Right ventricle myocardium inferior (tissue), 1 donor: ENCODE results near the gene TNFRSF17. TPM values are rescaled to one million over a fixed set of nuclear protein-coding genes. Genes with fewer than 3 reads are reported as not detected.
"Not testable (repeated sequence)": the region's sequence is repeated elsewhere in the genome, so short reads cannot be mapped to it uniquely, and the experiment has no call there.

Experiments used
- ATAC-seq: fragments of 200-7000 bp; cut with Tn5 transposase; one replicate; pipeline ENCODE4 v1.9.1; 2020; ENCODE audit warnings: mild to moderate bottlenecking, moderate library complexity
- DNase-seq: peaks from one replicate; pipeline ENCODE4 v3.0.0; 2021; ENCODE audit errors: missing footprints
- intact Hi-C: fragments of 100-400 bp; cut with DNase I; formaldehyde crosslinking; loops from one replicate; pipeline ENCODE4 v1.11.0; 2022
- total RNA-seq: library from RNA; stranded (reverse); fragmentation: NEBNext Ultra II Directional; extraction: Animal tissue kit (Norgen Biotek cat#: 25700); gene quantifications from one replicate; pipeline ENCODE4 v1.2.1, GENCODE V29; 2021
- donor health status: DM: no; HTN: yes; CAD: no; lungs with severe emphysema.

The TNFRSF17 gene
- total RNA-seq, 1 donor from 2014 or later: not detected

- ATAC-seq: no peak
- DNase-seq: no peak
- intact Hi-C loops: no loop called here
Observed at GRCh38 chr16:11966173-11966572, 1.2 kb downstream of the TNFRSF17 start.

DNA sequence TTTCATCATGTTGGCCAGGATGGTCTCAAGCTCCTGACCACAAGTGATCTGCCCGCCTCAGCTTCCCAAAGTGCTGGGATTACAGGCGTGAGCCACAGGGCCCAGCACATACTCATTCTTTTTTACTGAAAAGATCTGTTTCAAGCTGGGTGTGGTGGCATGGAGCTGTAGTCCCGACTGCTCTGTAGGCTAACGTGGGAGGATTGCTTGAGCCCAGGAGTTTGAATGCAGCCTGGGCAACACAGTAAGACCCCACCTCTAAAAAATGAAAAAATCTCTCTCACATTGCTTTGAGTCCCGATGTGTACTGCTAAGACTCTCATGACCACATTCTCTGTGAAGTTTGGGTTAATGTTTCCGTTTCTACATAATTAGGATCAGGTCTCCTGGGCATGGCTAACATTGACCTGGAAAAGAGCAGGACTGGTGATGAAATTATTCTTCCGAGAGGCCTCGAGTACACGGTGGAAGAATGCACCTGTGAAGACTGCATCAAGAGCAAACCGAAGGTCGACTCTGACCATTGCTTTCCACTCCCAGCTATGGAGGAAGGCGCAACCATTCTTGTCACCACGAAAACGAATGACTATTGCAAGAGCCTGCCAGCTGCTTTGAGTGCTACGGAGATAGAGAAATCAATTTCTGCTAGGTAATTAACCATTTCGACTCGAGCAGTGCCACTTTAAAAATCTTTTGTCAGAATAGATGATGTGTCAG, 2.3 kb downstream of the TNFRSF17 start:
- ATAC-seq (no peak), DNase-seq (no peak)

GRCh38 chr16:11968577-11968976, 3.6 kb downstream of the TNFRSF17 start:
- ATAC-seq: no peak
- intact Hi-C loops: no loop called here
- no peak for DNase-seq

More for the DNA sequence above, 2.3 kb downstream of the TNFRSF17 start:
- intact Hi-C loops: no loop called here

DNA sequence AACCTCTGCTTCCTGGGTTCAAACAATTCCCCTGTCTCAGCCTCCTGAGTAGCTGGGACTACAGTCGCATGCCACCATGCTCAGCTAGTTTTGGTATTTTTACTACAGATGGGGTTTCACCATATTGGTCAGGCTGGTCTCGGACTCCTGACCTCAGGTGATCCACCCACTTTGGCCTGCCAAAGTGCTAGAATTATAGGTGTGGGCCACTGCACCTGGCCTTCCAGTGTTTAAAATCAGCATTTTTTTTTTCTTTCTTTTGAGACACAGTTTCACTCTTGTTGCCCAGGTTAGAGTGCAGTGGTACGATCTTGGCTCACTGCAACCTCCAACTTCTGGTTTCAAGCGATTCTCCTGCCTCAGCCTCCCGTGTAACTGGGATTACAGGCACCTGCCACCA, 5.3 kb downstream of the TNFRSF17 start:
- intact Hi-C loops, ATAC-seq, DNase-seq: not testable (repeated sequence)

DNA sequence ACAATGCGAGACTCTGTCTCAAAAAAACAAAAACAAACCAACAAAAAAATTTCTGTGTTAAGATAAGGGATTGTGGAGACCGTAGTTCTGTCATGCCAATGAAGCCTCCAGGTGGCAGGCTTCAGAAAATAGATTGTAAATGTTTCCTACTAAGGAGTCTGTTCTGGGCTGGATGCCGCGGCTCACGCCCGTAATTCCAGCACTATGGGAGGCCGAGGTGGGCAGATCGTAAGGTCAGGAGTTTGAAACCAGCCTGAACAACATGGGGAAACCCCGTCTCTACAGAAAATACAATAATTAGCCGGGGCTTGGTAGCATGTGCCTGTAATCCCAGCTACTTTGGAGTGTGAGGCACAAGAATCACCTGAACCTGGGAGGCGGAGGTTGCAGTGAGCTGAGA, 7.1 kb downstream of the TNFRSF17 start:
- intact Hi-C loops: no loop called here
- no peak for ATAC-seq
- no peak for DNase-seq

DNA sequence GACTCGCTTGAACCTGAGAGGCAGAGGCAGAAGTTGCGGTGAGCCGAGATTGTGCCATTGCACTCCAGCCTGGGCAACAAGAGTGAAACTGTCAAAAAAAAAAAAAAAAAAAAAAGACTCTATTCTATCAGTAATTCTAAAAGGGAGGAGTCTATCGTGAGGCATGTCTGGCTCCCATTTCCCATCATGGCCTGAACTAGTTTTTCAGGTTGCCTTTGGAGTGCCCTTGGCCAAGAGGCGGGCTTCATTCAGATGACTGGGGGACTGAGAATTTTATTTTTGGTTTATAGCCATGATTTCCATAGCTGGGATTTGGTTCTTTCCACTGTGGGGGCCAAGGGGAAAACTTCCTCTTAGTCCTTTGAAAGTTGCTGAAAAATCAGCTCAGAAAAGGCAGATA, 8.1 kb downstream of the TNFRSF17 start:
- intact Hi-C loops: no loop called here
- ATAC-seq (no peak), DNase-seq (no peak)

DNA sequence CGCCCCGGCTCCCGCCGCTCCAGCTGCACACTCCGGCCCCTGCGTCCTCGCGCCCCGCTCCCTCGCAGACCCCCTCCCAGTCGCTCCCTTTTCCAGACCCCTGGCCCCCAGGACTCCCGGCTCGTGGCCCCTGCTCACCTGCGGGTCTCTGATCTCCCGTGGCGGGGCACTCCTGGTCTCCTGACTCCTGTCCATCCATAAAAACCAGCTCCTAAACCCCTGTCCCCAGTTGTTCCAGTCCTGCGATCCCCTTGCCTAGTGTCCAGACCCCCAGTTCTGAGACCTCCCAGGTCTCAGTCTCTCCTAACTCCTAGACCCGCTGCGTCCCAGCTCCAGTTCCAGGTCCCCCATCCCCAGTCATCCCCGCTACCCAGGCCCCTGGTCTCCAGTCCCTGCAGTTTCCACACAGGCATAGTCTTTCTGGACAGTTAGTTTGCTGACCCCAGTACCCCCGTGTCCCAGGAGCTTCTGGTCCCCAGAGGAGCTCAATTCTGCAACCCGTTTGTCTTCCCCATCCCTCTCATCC, 11.9 kb downstream of the TNFRSF17 start:
- intact Hi-C loops: loop anchor here (2.0 kb wide), 1 partner anchor 92 kb away; no protein-coding TSS in a partner anchor
- DNase-seq: no peak
- ATAC-seq: no peak

DNA sequence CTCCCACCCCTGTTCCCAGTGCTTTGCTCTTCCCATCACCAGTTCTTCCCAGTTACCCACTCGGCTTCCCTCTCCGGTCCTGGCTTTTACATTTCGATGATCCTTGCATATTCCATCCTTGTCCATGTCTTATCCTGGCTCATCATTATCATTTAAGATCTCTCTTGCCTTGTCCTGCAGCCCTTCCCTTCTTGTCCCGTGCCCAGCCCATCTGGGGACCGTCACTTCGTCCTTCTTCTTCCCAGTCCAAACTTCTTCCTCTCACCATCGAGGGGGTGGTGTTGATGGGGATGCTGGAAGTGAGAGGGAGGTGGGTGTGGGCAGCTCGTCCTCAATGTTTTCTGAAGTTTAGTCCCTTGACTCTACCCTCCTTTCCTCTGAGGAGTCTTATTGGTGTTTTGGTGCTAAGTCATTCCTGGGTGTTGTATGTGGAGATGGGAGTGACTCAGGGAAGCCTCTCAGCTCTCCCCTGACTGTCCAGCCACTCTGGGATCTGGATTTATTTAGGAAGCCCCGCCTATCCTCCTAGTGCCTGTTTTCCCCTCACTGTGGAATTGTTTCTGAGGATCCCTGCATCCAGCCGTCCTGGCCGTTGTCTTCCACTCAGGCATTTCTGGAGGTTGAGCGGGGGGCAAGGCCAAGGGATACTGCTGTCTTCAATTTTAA, 12.5 kb downstream of the TNFRSF17 start:
- intact Hi-C loops: loop anchor here (2.0 kb wide), 1 partner anchor 91 kb away; no protein-coding TSS in a partner anchor
- no peak for DNase-seq
- peak; percentile 66 for ATAC-seq

GRCh38 chr16:11978080-11978479, 13.1 kb downstream of the TNFRSF17 start:
- intact Hi-C loops: no loop called here
- no peak for DNase-seq
- no peak for ATAC-seq

- intact Hi-C loops: no loop called here
- ATAC-seq (no peak), DNase-seq (no peak)
Observed at GRCh38 chr16:11979013-11979672, 14.1 kb downstream of the TNFRSF17 start.

DNA sequence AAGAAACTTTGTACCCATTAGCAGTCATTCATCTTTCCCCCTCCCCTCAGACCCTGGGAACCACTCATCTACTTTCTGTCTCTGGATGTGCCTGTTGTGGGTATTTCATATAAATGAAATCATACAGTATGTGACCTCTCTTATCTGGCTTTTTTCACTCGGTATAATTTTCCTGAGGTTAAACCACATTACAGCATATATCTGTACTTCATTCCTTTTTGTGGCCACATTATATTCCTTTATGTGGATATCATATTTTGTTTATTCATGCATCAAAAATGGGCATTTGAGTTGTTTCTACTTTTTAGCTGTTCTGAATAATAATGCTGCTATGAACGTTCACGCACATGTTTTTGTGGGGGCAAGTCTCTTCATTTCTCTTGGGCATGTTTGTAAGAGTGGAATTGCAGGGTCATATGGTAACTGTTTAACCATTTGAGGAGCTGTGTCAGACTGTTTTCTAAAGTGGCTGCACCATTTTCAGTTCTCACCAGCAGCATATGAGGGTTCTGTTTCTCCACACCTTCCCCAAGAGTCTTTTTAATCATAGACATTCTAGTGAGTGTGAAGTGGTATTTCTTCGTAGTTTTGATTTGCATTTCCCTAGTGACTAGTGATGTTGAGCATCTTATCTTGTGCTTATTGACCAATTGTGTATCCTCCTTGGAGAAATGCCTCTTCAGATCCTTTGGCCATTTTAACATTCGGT, 15.3 kb downstream of the TNFRSF17 start:
- ATAC-seq: no peak
- DNase-seq: no peak

DNA sequence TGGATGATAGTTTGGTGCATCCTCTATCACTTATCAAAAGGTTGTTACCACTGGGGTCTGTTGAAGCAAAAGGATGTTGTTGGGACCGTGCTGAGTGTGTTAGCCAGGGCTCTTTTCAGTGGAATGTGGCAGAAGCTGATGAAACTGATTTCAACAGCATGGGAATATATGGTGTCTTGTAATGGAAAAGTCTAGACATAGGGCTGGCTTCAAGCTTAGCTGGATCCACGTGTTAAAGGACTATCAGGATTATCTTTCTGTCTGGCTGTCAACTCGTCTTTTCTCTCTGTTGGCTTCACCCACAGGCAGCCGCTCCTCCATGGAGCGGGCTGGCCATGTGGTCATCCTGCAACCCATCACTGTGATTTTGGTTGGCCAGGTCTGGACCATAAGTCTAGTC, 20.2 kb downstream of the TNFRSF17 start:
- DNase-seq (no peak), ATAC-seq (no peak)
- intact Hi-C loops: no loop called here

More for the DNA sequence above, 15.3 kb downstream of the TNFRSF17 start:
- intact Hi-C loops: no loop called here

- ATAC-seq: no peak
- intact Hi-C loops: no loop called here
- no peak for DNase-seq
Observed at GRCh38 chr16:11986521-11987057, 21.6 kb downstream of the TNFRSF17 start.

DNA sequence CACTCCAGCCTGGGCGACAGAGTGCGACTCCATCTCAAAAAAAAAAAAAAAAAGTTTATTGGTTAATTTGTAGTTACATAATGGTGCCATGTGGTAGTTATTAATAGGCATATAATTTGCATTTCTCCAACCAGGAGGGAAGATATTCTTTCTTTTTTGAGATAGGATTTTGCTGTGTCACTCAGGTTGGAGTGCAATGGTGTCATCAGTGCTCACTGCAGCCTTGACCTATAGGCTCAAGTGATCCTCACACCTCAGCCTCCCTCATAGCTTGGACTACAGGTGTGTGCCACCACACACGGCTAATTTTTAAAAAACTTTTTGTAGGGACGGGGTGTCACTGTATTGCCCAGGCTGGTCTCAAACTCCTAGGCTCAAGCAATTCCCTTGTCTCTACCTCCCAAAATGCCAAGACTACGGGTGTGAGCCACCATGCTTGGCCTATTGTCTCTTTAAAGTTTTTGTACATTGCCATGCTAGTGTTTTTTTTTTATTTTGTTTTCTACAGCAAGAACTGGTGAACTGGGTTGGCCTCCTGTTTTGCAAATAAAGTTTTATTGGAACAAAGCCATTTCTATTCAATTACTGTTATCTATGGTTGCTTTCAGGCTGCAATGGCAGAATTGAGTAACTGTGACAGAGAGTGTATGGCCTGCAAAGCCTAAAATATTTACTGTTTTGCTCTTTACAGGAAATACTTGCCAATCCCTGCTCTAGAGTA, 23.4 kb downstream of the TNFRSF17 start:
- ATAC-seq (no peak), DNase-seq (no peak)
- intact Hi-C loops: no loop called here

DNA sequence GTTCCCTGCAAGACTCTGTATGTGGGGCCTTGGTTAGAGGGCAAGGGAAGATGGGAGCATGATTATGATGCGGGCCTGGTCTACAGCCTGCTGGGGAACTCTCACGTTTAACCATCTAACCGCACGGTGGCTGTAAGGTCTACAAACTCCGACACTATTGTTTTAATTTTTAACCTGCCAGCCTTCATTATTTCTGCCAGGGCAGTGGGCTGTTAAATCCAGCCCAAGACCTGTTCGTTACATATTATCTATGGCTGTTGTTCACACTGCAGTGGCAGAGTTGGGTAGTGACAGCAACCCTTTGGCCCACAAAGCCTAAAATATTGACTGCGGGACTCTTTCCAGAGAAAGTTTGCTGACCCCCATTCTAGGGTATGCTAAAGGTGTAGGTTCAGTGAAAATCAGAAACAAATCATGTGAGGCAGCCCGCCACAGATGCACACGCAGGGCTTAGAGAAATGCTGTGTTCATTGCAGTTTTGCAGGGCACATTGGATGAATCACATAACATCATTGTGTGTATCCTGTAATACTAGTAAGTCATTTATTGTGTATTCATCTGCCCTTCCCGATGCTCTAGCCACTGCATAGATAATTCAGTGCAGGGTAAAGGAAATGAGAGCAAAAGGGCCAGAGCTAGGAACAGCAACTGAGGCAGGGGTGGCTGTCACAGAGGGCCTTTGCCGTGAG, 25.8 kb downstream of the TNFRSF17 start:
- ATAC-seq (no peak), DNase-seq (no peak)
- intact Hi-C loops: no loop called here

DNA sequence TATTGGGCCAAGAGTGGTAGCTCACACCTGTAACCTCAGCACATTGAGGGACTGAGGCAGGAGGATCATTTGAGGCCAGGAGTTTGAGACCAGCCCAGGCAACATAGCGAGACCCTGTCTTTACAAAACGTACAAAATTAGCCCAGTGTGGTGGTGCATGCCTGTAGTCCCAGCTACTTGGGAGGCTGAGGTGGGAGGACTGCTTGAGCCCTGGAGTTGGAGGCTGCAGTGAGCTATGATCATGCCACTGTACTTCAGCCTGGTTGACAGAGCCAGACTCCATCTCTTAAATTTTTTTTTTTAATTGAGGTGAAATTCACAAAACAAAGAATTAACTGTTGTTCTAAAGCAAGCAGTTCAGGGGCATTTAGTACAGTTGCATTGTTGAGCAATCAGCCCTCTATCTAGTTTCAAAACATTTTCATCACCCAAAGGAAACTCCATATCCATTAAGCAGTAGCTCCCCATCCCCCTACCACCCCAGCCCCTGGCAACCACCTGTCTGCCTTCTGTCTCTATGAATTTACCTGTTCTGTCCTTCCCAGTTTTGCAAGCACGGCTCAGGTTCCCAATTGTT, 27.1 kb downstream of the TNFRSF17 start:
- intact Hi-C loops: no loop called here
- ATAC-seq (no peak), DNase-seq (no peak)
